MM.1S (cell line): ENCODE data around the gene PGA3.

Source experiments
- DNase-seq: peaks from one replicate; pipeline ENCODE4 v3.0.0-alpha.2; 2015
- H2AFZ ChIP-seq: fragments of 300-600 bp; sonication (generic); 2 replicates; pipeline ENCODE4 v1.6.0; 2016; ENCODE audit warnings: antibody characterized with exemption, low read length
- H3F3A ChIP-seq: fragments of 300-600 bp; sonication (generic); 2 replicates; pipeline ENCODE4 v1.6.1; 2016; ENCODE audit warnings: mild to moderate bottlenecking, antibody characterized with exemption, low read length, moderate library complexity, mixed read lengths; ENCODE audit not compliant: insufficient read depth
- H3K27ac ChIP-seq: fragments of 300-600 bp; sonication (generic); 2 replicates; pipeline ENCODE4 v1.5.1; 2016; ENCODE audit warnings: mild to moderate bottlenecking, low read length
- H3K27me3 ChIP-seq: fragments of 300-600 bp; sonication (generic); replicated peaks from 2 replicates; pipeline ENCODE4 v1.6.0; 2016; ENCODE audit warnings: low read length; ENCODE audit not compliant: insufficient read depth
- H3K36me3 ChIP-seq: fragments of 300-600 bp; sonication (generic); replicated peaks from 2 replicates; pipeline ENCODE4 v1.6.1; 2016; ENCODE audit warnings: mild to moderate bottlenecking, low read length, mixed read lengths; ENCODE audit not compliant: insufficient read depth
- H3K4me1 ChIP-seq: fragments of 300-600 bp; sonication (generic); 2 replicates; pipeline ENCODE4 v1.6.1; 2016; ENCODE audit warnings: low read length, mixed read lengths
- H3K4me2 ChIP-seq: fragments of 300-600 bp; sonication (generic); 2 replicates; pipeline ENCODE4 v1.6.0; 2016; ENCODE audit warnings: low read depth, low read length
- H3K4me3 ChIP-seq: fragments of 300-600 bp; sonication (generic); 2 replicates; pipeline ENCODE4 v1.5.1; 2016; ENCODE audit warnings: low read length, mixed read lengths
- H3K79me2 ChIP-seq: fragments of 300-600 bp; sonication (generic); 2 replicates; pipeline ENCODE4 v1.6.1; 2016; ENCODE audit warnings: mixed run types, low read length, mixed read lengths
- H3K9ac ChIP-seq: fragments of 300-600 bp; sonication (generic); 2 replicates; pipeline ENCODE4 v1.6.1; 2016; ENCODE audit warnings: low read length, mixed read lengths
- H3K9me2 ChIP-seq: fragments of 300-600 bp; sonication (generic); replicated peaks from 2 replicates; pipeline ENCODE4 v1.6.1; 2016; ENCODE audit warnings: mild to moderate bottlenecking, low read length, mixed read lengths; ENCODE audit not compliant: insufficient read depth
- H3K9me3 ChIP-seq: fragments of 300-600 bp; sonication (generic); replicated peaks from 2 replicates; pipeline ENCODE4 v1.6.1; 2016; ENCODE audit warnings: mild to moderate bottlenecking, low read length, mixed read lengths; ENCODE audit not compliant: insufficient read depth
- H4K20me1 ChIP-seq: fragments of 300-600 bp; sonication (generic); 2 replicates; pipeline ENCODE4 v1.6.1; 2016; ENCODE audit warnings: mild to moderate bottlenecking, low read length, moderate library complexity, mixed read lengths; ENCODE audit not compliant: insufficient read depth
- CTCF ChIP-seq: fragments of 300-600 bp; sonication (generic); IDR thresholded peaks from 2 replicates; pipeline ENCODE4 v1.5.1; 2016; ENCODE audit warnings: antibody characterized with exemption, low read length, mixed read lengths
- EZH2 ChIP-seq: fragments of 300-600 bp; sonication (generic); optimal IDR thresholded peaks from 2 replicates; pipeline ENCODE3; 2017; ENCODE audit warnings: low read depth, mild to moderate bottlenecking, antibody characterized with exemption, low read length, mixed read lengths
- EZH2phosphoT487 ChIP-seq: fragments of 300-600 bp; sonication (generic); IDR thresholded peaks from 2 replicates; pipeline ENCODE4 v1.6.1; 2018; ENCODE audit warnings: antibody characterized with exemption, low read length

The PGA3 gene

DNA sequence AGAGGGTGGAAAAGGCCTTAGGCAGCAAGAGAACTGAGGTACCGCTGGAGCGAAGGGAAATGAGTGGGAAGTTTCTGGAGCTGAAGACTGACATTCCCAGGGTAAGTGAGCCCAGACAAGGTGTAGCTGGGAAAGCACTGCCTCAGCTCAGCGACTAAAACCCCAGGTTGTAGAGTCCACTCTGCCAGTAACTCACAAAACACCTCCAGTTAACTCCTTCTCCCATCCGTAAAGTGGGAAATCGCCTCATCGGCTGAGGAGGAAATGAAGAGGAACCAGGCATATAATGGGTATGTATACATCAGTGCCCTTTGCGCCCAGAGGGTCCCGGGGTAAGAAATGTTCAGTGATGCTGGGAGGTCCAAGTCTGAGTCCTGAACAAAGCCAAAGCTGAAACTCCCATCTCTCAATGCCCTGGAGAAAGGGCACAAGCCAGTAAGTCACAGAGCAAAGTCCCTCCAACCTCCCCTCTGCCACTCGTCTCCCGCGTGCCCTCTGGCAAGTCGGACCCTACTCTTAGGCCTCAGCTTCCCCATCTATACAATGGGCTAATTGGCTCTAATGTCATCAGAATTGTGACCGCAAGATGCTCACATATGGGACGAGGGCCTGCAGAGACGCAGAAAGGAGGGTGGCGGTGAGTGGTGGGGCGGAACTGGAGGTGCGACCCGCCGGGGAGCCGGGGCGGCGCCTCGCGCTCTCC, 42.7 kb upstream of the PGA3 start:
- Histone ChIP-seq H4K20me1 (no peaks in the 10 kb centered on the region), H3K4me1 (peaks cover 16% of the 10 kb centered on the region), H3K4me3 (peak overlapping the region; percentile 85), H3K79me2 (peaks cover 45% of the 10 kb centered on the region), H3K27ac (peak overlapping the region; percentile 88; the same call in 1 of the 2 replicates), H3K9me3 (no peaks in the 10 kb centered on the region), H3K9ac (peak overlapping the region; percentile 90), H3K9me2 (no peaks in the 10 kb centered on the region), H2AFZ (peak overlapping the region; percentile 80), H3K27me3 (no peaks in the 10 kb centered on the region), H3F3A (peaks cover 9% of the 10 kb centered on the region; the same call in 1 of the 2 replicates), H3K36me3 (0 out of 2 replicates have a peak, but pooled peaks cover 4% of the 10 kb centered on the region), H3K4me2 (peak overlapping the region; percentile 94)
- no peak for DNase-seq
- TF ChIP-seq EZH2: no peak
- TF ChIP-seq CTCF: no peak
- TF ChIP-seq EZH2phosphoT487: no peak

DNA sequence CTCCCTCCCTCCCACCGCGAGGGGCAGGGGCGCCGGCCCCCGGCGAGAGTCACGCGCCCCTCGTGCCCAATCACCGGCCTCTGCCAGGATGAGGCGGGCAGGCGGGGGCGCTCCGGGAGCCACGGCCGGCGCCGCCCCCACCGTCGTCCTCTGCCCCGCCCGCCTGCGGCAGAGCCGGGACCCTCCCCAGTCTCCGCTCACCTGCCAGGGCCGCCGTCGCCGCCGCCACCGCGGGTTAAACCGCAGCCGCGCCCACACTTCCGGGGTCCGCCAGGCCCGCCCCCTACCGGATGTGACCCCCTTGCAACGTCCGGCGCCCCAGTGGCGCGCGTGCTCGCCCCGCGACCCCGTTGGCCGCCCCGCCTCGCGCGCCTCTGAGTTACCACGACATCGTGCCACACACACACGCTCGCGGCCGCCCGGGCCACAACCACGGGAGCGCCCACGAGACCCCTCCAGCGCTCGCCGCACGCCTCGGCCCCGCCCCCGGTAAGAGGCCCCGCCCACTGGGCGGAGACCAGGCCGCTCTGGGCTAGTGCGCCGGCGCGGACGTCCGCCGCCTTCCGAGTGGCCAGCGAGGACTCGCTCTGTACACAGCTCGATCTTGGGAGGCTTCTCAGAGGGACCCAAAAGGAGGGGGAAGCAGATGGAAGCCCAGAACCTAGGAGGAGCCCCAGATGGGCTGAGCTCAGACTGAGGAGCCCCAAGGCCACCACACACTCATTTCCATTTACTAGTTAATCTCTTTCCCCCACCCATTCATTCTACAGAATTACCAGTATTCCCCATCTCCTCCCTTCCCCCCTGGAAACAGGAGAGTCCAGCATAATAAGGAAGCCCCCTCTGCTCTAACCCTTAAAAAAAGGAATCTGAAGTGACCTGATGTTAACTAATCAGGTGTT, 41.9 kb upstream of the PGA3 start, which contains the start of gene VPS37C:
Gene VPS37C, minus strand, starts transcription at position 237 of the 902 bp plus-strand sequence. CDS start 22,597 bp downstream, outside the sequence.
- Histone ChIP-seq H3K36me3 (0 out of 2 replicates have a peak, but pooled peaks cover 4% of the 10 kb centered on the region), H3K9ac (peak within 1 kb of the TSS; percentile 90), H3K27ac (peak within 1 kb of the TSS; percentile 88; the same call in 1 of the 2 replicates), H3K4me1 (peaks cover 16% of the 10 kb centered on the region), H3K27me3 (no peaks in the 10 kb centered on the region), H3K9me2 (no peaks in the 10 kb centered on the region), H3K4me2 (peak within 1 kb of the TSS; percentile 94), H3K79me2 (peaks cover 39% of the 10 kb centered on the region), H3F3A (peaks cover 9% of the 10 kb centered on the region; the same call in 1 of the 2 replicates), H2AFZ (peak within 1 kb of the TSS; percentile 80), H3K9me3 (no peaks in the 10 kb centered on the region), H3K4me3 (peak within 1 kb of the TSS; percentile 85), H4K20me1 (no peaks in the 10 kb centered on the region)
- peak; percentile 88 for DNase-seq
- TF ChIP-seq CTCF (no peak), EZH2 (no peak), EZH2phosphoT487 (no peak)

GRCh38 chr11:61162092-61162941, 41.0 kb upstream of the PGA3 start:
- TF ChIP-seq CTCF (no peak), EZH2phosphoT487 (no peak), EZH2 (no peak)
- H4K20me1 ChIP-seq: no peaks in the 10 kb centered on the region
- peak overlapping the region; percentile 85 for H3K4me3 ChIP-seq
- H3K36me3 ChIP-seq: no peaks in the 10 kb centered on the region
- peak overlapping the region; percentile 44 for H2AFZ ChIP-seq
- H3K9ac ChIP-seq: peak overlapping the region; percentile 90; the same call in 1 of the 2 replicates
- H3K4me2 ChIP-seq: peak overlapping the region; percentile 67
- no peaks in the 10 kb centered on the region for H3K9me2 ChIP-seq
- peaks cover 30% of the 10 kb centered on the region for H3K79me2 ChIP-seq
- H3K27me3 ChIP-seq: no peaks in the 10 kb centered on the region
- H3K4me1 ChIP-seq: peaks cover 18% of the 10 kb centered on the region
- DNase-seq: peak; percentile 23
- peak overlapping the region; percentile 88; the same call in 1 of the 2 replicates for H3K27ac ChIP-seq
- H3K9me3 ChIP-seq: no peaks in the 10 kb centered on the region
- H3F3A ChIP-seq: peaks cover 9% of the 10 kb centered on the region; the same call in 1 of the 2 replicates
